ENCODE results near the gene KYNU. TPM values are rescaled to one million over a fixed set of nuclear protein-coding genes. Genes with fewer than 3 reads are reported as not detected.
A peak's percentile ranks its signal among the peaks of the same experiment; 100 is the strongest.

The KYNU gene
- total RNA-seq, 1 donor from 2014 or later, result not detected

- TF ChIP-seq EZH2phosphoT487 (IDR thresholded peaks at IDR 0.05) (no peak), CTCF (IDR thresholded peaks at IDR 0.05) (no peak), EZH2 (IDR thresholded peaks at IDR 0.05) (no peak)
- Mint-ChIP-seq H3K27me3 (ENCODE audit: insufficient read depth, low read depth) (no peaks in the 10 kb centered on the region), H3K9me3 (peaks cover 3% of the 10 kb centered on the region), H3K4me1 (peaks cover 15% of the 10 kb centered on the region), H3K4me3 (no peak overlapping the region), H3K27ac (no peak overlapping the region), H3K36me3 (no peaks in the 10 kb centered on the region)
- H3K9ac ChIP-seq, result no peak overlapping the region
- H3K4me3 ChIP-seq, result no peak overlapping the region
- DNase-seq (ENCODE audit: low spot score), result no peak
- H3K79me2 ChIP-seq (ENCODE audit: low read depth), result no peaks in the 10 kb centered on the region
- H4K20me1 ChIP-seq (ENCODE audit: low read depth), result no peaks in the 10 kb centered on the region
- no peak overlapping the region for H3K27ac ChIP-seq
- no peaks in the 10 kb centered on the region for H3K27me3 ChIP-seq
- no peaks in the 10 kb centered on the region for H3F3A ChIP-seq (ENCODE audit: low read depth)
- no peak overlapping the region for H2AFZ ChIP-seq (replicated peaks)
- H3K9me3 ChIP-seq (ENCODE audit: low read depth), result no peaks in the 10 kb centered on the region
- H3K4me2 ChIP-seq, result no peak overlapping the region
- H3K4me1 ChIP-seq, result no peaks in the 10 kb centered on the region
- no peaks in the 10 kb centered on the region for H3K36me3 ChIP-seq
Observed at GRCh38 chr2:142937347-142937746, 59.9 kb downstream of the KYNU start.

GRCh38 chr2:142938240-142938639, 60.8 kb downstream of the KYNU start:
- Histone ChIP-seq H3K79me2 (ENCODE audit: low read depth) (no peaks in the 10 kb centered on the region), H3K9me3 (ENCODE audit: low read depth) (no peaks in the 10 kb centered on the region), H3K4me2 (no peak overlapping the region), H3K9ac (no peak overlapping the region), H3K36me3 (no peaks in the 10 kb centered on the region), H4K20me1 (ENCODE audit: low read depth) (no peaks in the 10 kb centered on the region), H3F3A (ENCODE audit: low read depth) (no peaks in the 10 kb centered on the region), H3K27ac (no peak overlapping the region), H2AFZ (replicated peaks) (no peak overlapping the region), H3K4me1 (no peaks in the 10 kb centered on the region), H3K4me3 (no peak overlapping the region), H3K27me3 (no peaks in the 10 kb centered on the region)
- H3K27ac Mint-ChIP-seq, result no peak overlapping the region
- no peak for TF ChIP-seq EZH2 (IDR thresholded peaks at IDR 0.05)
- TF ChIP-seq EZH2phosphoT487 (IDR thresholded peaks at IDR 0.05), result no peak
- no peak for TF ChIP-seq CTCF (IDR thresholded peaks at IDR 0.05)
- peaks cover 19% of the 10 kb centered on the region for H3K4me1 Mint-ChIP-seq
- DNase-seq (ENCODE audit: low spot score), result no peak
- H3K36me3 Mint-ChIP-seq, result no peaks in the 10 kb centered on the region
- no peak overlapping the region for H3K4me3 Mint-ChIP-seq
- peaks cover 2% of the 10 kb centered on the region for H3K27me3 Mint-ChIP-seq (ENCODE audit: insufficient read depth, low read depth)
- H3K9me3 Mint-ChIP-seq, result peaks cover 3% of the 10 kb centered on the region

- H3K27ac ChIP-seq, result no peak overlapping the region
- H3K27me3 Mint-ChIP-seq (ENCODE audit: insufficient read depth, low read depth), result peaks cover 2% of the 10 kb centered on the region
- peak overlapping the region; percentile 83 for H3K27ac Mint-ChIP-seq
- DNase-seq (ENCODE audit: low spot score), result peak; percentile 2
- no peaks in the 10 kb centered on the region for H3K27me3 ChIP-seq
- H3K79me2 ChIP-seq (ENCODE audit: low read depth), result no peaks in the 10 kb centered on the region
- no peak overlapping the region for H3K4me2 ChIP-seq
- no peaks in the 10 kb centered on the region for H3K9me3 ChIP-seq (ENCODE audit: low read depth)
- H3K36me3 Mint-ChIP-seq, result no peaks in the 10 kb centered on the region
- no peak overlapping the region for H2AFZ ChIP-seq (replicated peaks)
- no peaks in the 10 kb centered on the region for H3K4me1 ChIP-seq
- no peaks in the 10 kb centered on the region for H4K20me1 ChIP-seq (ENCODE audit: low read depth)
- peaks cover 19% of the 10 kb centered on the region for H3K4me1 Mint-ChIP-seq
- no peak for TF ChIP-seq CTCF (IDR thresholded peaks at IDR 0.05)
- no peak for TF ChIP-seq EZH2 (IDR thresholded peaks at IDR 0.05)
- no peak for TF ChIP-seq EZH2phosphoT487 (IDR thresholded peaks at IDR 0.05)
- H3K9me3 Mint-ChIP-seq, result peaks cover 2% of the 10 kb centered on the region
- no peak overlapping the region for H3K9ac ChIP-seq
- H3F3A ChIP-seq (ENCODE audit: low read depth), result no peaks in the 10 kb centered on the region
- H3K4me3 ChIP-seq, result no peak overlapping the region
- H3K36me3 ChIP-seq, result no peaks in the 10 kb centered on the region
- H3K4me3 Mint-ChIP-seq, result no peak overlapping the region
Observed at GRCh38 chr2:142940606-142941223, 63.3 kb downstream of the KYNU start.

All from neural progenitor cell (in vitro differentiated cells).